HCT116 (cell line): Measurements from ENCODE around the gene ZNF618.

ENCODE experiments used
- POLR2A ChIP-seq: IDR thresholded peaks from 2 replicates; pipeline ENCODE4 v1.7.0; 2011; ENCODE audit warnings: borderline replicate concordance; ENCODE audit not compliant: insufficient read depth, insufficient read length; ENCODE audit errors: extremely low read depth
- POLR2AphosphoS5 ChIP-seq: IDR thresholded peaks from 2 replicates; pipeline ENCODE4 v1.6.1; 2011; ENCODE audit warnings: mild to moderate bottlenecking, low read depth, low read length, moderate library complexity
- TF ChIP-seq, protein P1 (sequence below), 3 experiments: fragments of 200-600 bp in 1 of 3; sonication (generic) in 1 of 3; IDR thresholded peaks in 2 of 3; conservative IDR thresholded peaks in 1 of 3; 2 replicates each; pipeline ENCODE4 v1.5.1; 2012 to 2017; ENCODE audit warnings: low read depth in 2 of 3, low read length in 2 of 3, antibody characterized with exemption in 1 of 3, borderline replicate concordance in 1 of 3, control low read depth in 1 of 3, mild to moderate bottlenecking in 1 of 3, mixed read lengths in 1 of 3, mixed run types in 1 of 3, moderate library complexity in 1 of 3; ENCODE audit not compliant: insufficient read depth in 1 of 3

GRCh38 chr9:114031037-114031630 is 155.0 kb downstream of the ZNF618 start:
- TF ChIP-seq, protein P1, sequence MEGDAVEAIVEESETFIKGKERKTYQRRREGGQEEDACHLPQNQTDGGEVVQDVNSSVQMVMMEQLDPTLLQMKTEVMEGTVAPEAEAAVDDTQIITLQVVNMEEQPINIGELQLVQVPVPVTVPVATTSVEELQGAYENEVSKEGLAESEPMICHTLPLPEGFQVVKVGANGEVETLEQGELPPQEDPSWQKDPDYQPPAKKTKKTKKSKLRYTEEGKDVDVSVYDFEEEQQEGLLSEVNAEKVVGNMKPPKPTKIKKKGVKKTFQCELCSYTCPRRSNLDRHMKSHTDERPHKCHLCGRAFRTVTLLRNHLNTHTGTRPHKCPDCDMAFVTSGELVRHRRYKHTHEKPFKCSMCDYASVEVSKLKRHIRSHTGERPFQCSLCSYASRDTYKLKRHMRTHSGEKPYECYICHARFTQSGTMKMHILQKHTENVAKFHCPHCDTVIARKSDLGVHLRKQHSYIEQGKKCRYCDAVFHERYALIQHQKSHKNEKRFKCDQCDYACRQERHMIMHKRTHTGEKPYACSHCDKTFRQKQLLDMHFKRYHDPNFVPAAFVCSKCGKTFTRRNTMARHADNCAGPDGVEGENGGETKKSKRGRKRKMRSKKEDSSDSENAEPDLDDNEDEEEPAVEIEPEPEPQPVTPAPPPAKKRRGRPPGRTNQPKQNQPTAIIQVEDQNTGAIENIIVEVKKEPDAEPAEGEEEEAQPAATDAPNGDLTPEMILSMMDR (IDR thresholded peaks at IDR 0.05 in 2 of 3, conservative IDR thresholded peaks at IDR 0.05 in 1 of 3; ENCODE audit: borderline replicate concordance in 1 of 3, insufficient read depth in 1 of 3, low read depth in 2 of 3, low read length in 2 of 3) = no peak
- TF ChIP-seq POLR2AphosphoS5 (no peak), POLR2A (no peak)
